NCI-H82 (cell line): Measurements from ENCODE around the gene NUDT4.
"Not testable (repeated sequence)": the region's sequence is repeated elsewhere in the genome, so short reads cannot be mapped to it uniquely, and the experiment has no call there.

Source experiments
- DNase-seq: peaks from one replicate; lab custom pipeline; 2025; lab: John Stamatoyannopoulos, UW

NUDT4 gene

DNA sequence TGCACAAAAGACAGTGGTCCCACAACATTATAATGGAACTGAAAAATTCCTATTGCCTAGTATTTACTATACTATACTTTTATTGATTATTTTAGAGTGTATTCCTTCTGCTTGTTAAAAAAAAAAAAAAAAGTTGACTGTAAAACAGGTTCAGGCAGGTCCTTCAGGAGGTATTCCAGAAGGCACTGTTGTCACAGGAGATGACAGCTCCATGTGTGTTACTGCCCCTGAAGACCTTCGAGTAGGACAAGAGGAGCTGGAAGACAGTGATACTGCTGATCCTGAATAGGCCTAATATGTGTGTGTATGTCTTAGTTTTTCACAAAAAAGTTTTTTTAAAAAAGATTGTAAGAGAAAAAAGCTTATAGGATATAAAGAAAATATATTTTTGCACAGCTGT, 51.7 kb downstream of the NUDT4 start:
- DNase-seq, result no peak

DNA sequence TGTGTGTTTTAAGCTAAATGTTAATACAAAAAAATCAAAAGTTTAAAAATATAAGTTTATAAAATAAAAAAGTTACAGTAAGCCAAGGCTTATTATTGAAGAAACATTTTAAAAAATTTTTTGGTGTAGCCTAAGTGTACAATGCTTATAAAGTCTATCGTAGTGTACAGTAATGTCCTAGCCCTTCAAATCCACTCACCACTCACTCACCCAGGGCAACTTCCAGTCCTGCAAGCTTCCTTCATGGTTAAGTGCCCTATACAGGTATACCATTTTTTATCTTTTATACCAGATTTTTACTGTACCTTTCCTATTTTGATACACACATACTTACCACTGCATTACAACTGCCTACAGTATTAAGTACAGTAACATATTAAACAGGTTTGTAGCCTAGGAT, 52.1 kb downstream of the NUDT4 start:
- no peak for DNase-seq

GRCh38 chr12:93430280-93430679, 52.6 kb downstream of the NUDT4 start:
- no peak for DNase-seq

DNA sequence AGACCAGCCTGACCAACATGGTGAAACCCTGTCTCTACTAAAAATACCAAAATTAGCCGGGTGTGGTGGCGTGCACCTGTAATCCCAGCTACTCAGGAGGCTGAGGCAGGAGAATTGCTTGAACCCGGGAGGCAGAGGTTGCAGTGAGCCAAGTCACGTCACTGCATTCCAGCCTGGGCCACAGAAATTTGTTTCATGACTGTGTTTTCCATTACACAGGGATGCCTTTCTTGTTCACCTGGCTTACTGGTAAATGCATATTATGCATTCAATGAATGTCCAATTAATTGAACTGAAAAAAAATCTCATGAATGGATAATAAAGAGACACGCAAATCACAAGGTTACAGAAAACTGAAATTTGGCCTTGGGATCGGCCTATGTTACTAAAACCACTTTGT, 54.3 kb downstream of the NUDT4 start:
- DNase-seq, result not testable (repeated sequence)

GRCh38 chr12:93434256-93434865, 56.6 kb downstream of the NUDT4 start:
- DNase-seq, result no peak

- no peak for DNase-seq
Measured at GRCh38 chr12:93438266-93439050, 60.7 kb downstream of the NUDT4 start.

GRCh38 chr12:93440043-93440835, 62.5 kb downstream of the NUDT4 start:
- peak; percentile 12 for DNase-seq

GRCh38 chr12:93441081-93441616, 63.4 kb downstream of the NUDT4 start:
- DNase-seq, result peak; percentile 36

DNA sequence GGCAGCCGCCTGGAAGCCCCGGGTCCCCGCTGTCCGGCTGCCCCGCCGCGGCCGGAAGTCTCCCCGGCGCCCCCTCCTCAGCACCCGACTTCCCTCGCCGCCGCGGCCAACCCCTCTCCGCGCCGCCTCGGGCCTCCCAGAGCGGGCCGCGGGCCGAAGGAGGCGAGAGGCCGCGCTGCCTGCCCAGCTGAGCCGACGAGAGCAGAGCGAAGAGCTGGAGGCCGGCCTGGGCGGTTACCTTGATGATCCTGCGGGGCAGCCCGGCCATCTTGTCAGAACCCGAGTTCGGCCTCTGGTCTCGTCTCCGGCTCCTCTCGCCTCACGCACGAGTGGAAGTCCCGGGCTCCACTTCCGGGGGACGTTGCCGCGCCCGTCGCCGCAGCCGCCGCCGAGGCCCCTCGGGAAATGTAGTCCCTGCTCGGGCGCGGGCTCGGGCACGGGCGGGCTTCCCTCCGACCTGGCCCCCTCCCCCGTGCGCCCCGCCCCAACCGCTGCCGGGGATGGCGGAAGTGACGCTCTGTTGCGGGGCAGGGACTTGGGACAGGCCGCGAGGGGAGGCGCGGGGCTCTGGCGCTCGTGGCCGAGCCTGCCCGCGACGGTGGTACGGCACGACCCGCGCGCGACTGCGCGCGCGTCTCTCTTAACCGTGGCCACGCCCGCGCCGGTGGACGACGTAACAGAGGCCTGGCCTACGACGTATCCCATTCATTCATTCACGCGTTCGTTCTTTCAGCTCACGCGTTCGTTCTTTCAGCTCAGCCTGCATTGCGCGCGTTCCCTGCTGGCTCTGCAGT, 64.1 kb downstream of the NUDT4 start, which contains the start of gene UBE2N:
UBE2N (minus strand) TSS at position 331 of the 794 bp plus-strand sequence; CDS start at position 268, 63 bp downstream.
- DNase-seq, result peak; percentile 98

DNA sequence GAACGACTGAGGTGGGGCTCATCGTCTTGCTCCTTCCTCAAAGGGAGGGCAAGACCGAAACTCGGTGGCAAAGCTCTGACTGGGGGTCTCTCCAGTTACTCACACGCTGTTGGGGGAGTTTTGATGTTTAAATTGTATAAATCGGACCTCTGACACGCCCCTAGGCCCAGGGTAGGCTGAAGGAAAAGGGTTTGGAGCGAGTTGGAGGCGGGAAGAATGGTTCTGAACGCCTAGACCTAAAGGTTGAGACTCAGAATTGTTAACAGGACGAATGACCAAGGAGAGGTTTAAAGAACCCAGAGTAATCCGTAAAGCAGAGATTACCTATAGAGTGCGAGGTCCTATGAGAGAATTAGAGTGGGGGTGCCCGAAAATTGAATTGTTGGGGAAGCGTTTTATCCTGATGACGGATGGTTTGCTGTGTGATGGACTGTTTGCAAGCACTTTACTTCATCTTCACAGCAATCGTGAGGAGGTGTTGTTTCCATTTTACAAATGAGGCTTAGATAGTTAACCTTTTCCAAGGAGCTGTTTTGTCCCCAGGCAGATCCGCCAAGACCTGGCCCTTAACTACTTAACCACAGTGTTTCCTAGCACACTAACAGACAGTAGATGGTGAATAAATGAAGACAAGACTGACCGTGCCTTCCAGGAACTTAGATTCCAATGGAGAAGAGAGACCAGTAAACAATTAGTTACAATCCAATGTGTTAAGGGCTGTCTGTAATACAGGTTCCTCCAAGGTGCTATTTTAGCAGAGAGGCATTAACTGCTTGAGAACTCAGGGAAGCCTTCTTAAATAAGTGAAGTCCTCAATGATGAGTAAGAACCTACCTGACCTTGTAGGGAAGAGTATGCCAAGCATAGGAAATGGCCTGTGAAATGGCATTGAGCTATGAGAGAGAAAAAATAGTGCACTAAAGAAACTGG, 65.0 kb downstream of the NUDT4 start:
- peak; percentile 82 for DNase-seq

DNA sequence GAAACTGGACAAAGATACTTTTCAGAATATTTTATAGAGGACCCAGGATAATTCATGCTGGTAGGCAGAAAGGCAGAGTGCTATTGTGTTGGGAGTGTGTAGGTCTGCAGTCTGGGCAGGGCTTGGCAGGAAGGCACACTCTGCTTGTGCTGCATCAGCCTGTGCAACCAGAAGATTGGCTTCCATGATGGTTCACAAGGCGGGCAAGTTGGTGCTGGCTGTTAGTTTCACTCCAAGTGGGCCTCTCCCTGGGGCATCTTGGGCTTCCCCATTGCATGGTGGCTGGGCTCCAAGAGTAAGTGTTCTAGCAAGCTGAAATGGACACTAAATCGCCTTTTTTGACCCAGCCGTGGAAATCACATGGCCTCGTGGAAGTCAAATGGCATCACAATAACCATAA, 65.9 kb downstream of the NUDT4 start:
- no peak for DNase-seq

- DNase-seq, result no peak
Measured at GRCh38 chr12:93447555-93448290, 70.0 kb downstream of the NUDT4 start.

GRCh38 chr12:93448796-93449195, 71.1 kb downstream of the NUDT4 start:
- DNase-seq, result no peak

GRCh38 chr12:93449277-93449676, 71.6 kb downstream of the NUDT4 start:
- DNase-seq, result no peak

DNA sequence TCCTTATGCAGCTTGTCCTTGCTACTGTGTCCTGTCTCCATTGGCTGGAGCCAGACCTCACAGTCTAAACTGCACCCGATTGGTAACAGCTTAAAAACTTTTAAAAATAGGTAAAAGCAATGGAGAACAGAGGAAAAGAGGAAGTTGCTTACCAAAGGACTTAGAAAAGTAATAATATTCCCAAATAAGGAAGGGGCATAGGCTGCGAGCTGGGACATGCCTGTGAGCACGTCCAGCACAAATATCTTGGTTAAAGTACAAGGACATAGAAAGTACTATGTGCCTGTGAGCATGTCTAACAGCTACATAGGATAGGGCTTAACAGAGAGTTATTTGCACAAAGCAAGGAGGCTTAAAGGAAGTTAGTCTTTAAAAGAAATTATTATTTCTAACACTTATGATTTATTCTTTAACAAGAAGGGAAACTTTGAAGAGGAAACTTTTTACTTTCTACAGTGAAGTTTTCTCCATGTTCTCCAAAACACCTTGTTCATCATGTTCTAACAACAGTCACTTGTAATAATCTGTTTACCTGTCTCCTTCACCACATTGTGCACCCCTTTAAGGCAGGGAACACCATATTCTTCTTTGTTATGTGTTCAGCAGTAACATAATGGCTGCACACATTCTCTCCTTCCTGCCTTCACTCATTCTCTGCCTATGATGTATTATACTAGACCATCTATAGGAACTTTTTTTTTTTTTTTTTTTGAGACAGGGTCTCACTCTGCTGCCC, 73.9 kb downstream of the NUDT4 start:
- DNase-seq, result peak; percentile 24

GRCh38 chr12:93453633-93454032, 75.9 kb downstream of the NUDT4 start:
- no peak for DNase-seq

DNA sequence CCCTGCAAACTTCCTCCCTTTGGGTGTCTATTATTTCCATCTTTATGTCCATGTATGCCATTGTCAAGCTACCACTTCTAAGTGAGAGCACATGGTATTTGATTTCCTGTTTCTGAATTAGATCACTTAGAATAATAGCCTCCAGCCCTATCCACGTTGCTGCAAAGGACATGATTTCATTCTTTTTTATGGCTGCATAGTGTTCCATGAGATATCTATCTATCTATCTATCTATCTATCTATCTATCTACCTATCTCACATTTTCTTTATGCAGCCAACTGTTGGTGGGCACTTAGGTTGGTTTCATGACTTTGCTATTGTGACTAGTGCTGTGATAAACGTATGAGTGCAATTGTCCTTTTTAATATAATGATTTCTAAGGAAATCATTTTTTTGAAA, 78.4 kb downstream of the NUDT4 start:
- DNase-seq, result no peak
